ENCODE measurements around the gene ANKRD36C.
"Not testable (repeated sequence)": the region's sequence is repeated elsewhere in the genome, so short reads cannot be mapped to it uniquely, and the experiment has no call there.

The ANKRD36C gene

DNA sequence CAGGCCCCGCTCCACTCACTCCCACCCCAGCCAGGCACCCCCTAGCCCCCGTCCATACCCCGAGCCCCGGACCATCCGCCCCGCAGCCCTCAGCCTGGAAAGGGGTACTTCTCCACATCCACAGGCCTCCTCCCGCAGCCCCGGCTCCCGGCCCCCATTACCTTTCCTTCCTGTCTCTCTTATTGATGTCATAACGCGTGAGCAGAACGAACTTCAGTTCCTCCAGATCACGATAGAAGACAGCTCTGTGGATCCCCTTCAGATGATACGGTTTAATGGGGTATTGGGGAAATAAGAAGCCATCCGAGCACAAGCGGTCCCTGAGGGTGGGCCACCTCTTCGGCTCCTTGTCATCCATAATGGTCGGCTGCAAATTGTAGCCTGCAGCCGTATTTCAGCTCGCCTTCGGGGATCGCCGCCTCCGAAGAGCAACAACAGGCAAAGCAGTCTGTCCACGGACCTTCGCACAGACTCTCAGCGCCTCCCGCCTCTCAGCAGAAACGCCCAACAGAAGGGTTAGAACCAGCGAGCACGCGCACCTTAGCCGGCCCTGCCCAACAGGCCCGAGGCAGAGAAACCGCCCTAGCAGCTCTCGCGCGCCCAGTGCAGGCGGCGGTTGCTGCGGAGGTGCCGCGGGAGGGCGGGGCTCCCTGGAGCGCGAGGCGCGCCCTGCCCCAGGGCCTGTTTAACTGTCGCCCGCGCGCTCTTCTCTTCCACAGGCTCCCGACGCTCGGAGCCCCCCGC is at the start of gene ANKRD36C:
ANKRD36C (minus strand) TSS at position 474 of the 744 bp plus-strand sequence; CDS start at position 358, 116 bp downstream.
- DNase-seq (ENCODE audit: low read depth), result peak; percentile 54

GRCh38 chr2:96035554-96035953 is 43.9 kb upstream of the ANKRD36C start:
- not testable (repeated sequence) for DNase-seq (ENCODE audit: low read depth)

DNA sequence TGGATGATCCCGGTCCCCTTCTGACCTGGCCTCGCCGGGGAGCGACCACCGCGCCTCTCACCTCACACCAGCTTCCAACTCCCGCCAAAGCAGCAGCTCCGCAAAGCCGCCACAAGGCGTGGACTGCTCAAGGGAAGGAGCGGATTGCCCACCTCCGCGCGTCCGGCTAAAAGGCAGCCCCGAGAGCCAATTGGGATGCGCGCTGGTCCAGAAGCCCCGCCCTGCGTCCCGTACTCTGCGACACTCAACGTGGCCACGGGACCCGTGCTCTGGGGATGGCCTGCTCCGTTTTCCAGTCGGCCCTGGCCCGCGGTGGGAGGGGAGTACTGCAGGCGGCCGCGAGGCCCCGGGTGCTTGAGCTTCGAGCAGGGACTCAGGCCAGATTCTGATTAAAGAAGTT is 43.2 kb upstream of the ANKRD36C start, which contains the start of gene GPAT2:
GPAT2 (minus strand) TSS at position 125 of the 400 bp plus-strand sequence. CDS start 2,557 bp downstream, outside the sequence.
- not testable (repeated sequence) for DNase-seq (ENCODE audit: low read depth)

DNA sequence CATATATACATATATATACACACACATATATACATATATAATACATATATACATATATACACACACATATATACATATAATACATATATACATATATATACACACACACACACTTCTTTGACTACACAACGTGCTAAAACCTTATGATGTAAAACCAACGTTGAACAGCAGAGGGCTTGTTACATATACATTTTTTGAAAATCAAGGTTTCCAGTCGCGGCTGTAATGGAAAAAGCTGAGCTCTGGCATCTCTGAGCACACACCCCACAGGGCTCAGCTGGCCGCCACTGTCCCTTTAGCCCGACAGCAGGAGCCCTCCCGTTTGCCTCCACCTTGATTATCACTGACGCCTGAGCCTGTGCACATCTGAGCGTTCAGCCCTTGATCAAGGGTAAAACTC is 42.4 kb upstream of the ANKRD36C start:
- not testable (repeated sequence) for DNase-seq (ENCODE audit: low read depth)

DNA sequence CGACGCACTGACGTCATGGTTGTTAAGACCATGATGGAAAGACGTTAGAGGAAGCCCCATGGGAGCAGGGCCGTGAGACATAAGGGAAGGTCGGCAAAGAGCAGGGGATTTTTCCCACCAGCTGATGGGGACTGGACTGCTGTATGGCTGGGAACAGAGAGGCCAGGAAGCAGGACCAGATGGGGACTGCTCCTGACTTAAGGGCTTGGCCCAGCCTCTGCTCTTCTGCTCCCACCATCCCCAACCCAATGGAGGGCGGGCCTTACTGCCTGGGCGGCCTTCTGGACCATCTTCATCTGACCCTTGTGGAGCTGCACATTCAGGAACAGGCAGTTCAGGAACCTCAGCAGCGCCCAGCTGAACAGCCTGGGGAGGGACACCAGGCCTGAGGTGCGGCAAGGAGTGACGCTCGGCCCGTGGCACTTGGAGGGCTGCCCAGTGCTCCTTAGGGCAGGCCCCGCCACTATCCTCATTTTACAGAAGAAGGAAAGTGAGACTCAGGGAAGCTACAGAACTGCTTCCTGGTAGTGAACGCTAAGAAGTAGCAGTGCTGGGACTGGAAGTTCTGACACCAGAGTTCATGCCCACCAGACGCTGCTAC is 36.2 kb upstream of the ANKRD36C start:
- DNase-seq (ENCODE audit: low read depth), result not testable (repeated sequence)

GRCh38 chr2:96025755-96026154 is 34.1 kb upstream of the ANKRD36C start:
- not testable (repeated sequence) for DNase-seq (ENCODE audit: low read depth)

DNA sequence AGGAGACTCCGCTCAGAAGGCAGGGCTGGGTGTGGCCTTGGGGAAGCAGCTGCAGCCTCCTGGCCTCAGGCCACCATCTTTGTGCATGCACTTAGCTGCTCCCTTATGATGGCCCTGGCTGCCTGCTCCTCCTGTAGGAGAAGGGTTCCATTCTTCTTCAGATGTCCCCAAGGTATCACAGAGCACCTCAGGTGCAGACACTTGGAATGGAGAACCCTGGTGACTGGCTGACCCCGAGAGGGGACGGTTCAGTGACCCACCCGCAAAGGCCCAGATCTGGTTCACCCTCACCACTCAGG is 33.5 kb upstream of the ANKRD36C start:
- DNase-seq (ENCODE audit: low read depth), result no peak

- no peak for DNase-seq (ENCODE audit: low read depth)
Observed at GRCh38 chr2:96024336-96025193, 32.9 kb upstream of the ANKRD36C start.

DNA sequence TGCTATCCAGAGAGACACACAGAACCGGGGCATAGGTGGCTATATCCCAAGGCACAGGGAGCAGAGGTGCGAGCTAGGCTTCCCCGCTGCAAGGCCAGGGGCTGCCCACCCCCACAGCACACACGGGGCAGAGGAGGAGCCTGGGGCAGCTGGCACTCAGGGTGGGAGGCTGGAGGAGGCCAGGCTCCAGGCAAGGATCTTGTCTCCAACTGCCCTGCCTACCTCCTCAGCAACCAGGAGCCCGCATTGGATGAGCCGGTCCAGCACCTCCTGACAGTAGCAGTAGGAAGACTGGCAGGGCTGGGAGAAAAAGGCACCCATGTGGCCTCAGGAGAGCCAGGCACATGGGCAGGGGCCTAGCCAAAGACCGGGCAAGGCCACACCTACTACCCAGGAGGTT is 32.1 kb upstream of the ANKRD36C start:
- not testable (repeated sequence) for DNase-seq (ENCODE audit: low read depth)

DNA sequence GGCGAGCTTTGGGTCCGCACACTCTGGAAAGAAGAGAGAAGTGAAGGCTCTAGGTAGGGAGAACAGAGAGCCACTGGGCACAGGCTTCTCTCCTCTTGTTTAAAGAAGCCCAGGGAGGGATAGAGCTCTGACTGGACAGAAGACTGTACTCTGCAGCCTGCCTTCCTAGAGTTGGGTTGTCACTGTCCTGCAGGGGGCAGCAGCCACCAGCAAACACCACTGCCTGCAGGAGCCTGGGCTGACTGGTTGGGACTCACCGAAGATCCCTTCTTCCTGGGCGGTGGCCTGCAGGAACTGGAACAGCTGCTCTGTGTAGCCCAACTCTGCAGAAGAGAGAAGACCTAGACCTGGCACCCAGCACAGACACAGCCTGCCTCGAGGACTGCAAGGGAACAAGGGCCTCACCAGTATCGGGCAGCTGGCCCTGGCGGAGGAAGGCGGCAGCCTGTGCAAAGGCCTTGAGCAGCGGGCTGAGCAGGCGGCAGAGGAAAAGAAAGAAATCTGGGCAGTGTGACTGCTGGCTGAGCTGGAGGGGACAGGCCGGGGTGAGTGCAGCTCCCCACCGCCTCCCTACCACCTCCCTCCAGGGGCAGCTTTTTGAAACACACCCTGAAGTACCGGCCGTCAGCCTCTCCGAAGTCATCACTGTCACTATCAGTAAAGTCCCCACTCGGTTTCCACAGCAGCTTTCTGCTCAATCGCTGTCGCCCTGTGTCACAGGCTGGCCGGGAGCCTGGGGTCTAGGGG is 31.2 kb upstream of the ANKRD36C start:
- peak; percentile 82 for DNase-seq (ENCODE audit: low read depth)

DNA sequence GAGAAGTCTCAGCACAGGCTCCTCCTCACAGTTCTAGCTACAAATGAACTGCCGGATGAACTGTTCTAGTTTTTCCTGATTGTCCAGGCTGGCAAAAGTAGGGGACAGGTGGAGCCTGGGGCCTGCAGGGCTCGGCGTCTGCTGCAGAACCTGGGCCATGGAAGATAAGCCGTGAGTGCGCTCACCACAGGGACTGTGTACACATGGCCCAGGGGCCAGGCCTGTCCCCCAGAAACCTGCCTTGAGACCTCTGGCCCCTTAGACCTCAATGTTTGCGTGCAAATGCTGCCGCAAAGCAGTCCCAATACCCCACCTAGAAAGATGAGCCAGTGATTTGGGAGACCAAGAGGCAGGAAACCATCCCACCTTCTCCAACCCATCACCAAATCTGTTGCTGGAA is 30.5 kb upstream of the ANKRD36C start:
- DNase-seq (ENCODE audit: low read depth), result not testable (repeated sequence)

- not testable (repeated sequence) for DNase-seq (ENCODE audit: low read depth)
Observed at GRCh38 chr2:96021142-96021541, 29.5 kb upstream of the ANKRD36C start.

- not testable (repeated sequence) for DNase-seq (ENCODE audit: low read depth)
Observed at GRCh38 chr2:96019909-96020590, 28.4 kb upstream of the ANKRD36C start.

DNA sequence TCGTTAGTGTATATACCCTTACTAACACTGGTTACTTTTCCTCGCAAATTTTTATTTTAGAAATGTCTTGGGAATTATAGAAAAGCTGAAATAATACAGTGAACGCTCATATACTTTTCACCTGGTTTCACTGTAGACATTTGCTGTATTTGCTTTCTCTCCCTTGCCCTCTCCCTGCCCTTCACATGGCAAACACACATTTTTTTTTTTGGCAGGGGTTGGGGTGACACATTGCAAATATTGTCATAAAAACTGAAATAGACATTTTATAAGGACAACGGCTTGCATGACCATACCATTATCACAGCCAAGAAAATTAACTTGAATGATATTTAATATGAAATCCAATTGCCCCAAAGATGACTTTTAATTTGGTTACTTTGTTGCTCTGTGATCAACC is 24.7 kb upstream of the ANKRD36C start:
- not testable (repeated sequence) for DNase-seq (ENCODE audit: low read depth)

- DNase-seq (ENCODE audit: low read depth), result not testable (repeated sequence)
Observed at GRCh38 chr2:96012792-96013264, 21.2 kb upstream of the ANKRD36C start.

DNA sequence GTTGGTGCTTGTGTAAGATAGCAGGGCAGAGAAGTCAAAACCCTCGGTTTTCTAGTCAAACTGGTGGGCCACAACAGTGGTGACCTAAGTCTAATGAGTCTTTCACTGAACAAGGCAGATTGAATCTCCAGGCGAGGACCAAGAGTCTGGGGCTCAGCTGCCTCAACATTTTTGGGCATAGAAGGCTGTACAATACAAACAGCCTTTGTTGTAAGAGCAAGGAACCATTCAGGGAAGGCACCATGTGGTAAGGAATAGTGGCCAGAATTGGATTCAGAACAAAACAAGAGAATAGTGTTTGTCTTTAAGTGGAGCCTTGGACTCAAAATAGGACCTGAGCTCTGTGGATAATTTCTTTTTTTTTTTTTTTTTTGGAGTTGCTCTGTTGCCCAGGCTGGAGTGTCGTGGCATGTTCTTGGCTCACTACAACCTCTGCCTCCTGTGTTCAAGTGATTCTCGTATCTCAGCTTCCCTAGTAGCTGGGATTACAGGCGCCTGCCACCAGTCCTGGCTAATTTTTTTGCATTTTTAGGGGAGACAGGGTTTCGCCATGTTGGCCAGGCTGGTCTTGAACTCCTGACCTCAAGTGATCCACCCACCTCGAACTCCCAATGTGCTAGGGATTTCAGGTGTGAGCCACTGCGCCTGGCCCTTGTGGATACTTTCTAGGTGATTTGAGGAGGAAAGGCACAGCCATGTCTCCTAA is 20.6 kb upstream of the ANKRD36C start:
- DNase-seq (ENCODE audit: low read depth), result not testable (repeated sequence)

GRCh38 chr2:96011129-96011455 is 19.5 kb upstream of the ANKRD36C start:
- peak; percentile 27 for DNase-seq (ENCODE audit: low read depth)

DNA sequence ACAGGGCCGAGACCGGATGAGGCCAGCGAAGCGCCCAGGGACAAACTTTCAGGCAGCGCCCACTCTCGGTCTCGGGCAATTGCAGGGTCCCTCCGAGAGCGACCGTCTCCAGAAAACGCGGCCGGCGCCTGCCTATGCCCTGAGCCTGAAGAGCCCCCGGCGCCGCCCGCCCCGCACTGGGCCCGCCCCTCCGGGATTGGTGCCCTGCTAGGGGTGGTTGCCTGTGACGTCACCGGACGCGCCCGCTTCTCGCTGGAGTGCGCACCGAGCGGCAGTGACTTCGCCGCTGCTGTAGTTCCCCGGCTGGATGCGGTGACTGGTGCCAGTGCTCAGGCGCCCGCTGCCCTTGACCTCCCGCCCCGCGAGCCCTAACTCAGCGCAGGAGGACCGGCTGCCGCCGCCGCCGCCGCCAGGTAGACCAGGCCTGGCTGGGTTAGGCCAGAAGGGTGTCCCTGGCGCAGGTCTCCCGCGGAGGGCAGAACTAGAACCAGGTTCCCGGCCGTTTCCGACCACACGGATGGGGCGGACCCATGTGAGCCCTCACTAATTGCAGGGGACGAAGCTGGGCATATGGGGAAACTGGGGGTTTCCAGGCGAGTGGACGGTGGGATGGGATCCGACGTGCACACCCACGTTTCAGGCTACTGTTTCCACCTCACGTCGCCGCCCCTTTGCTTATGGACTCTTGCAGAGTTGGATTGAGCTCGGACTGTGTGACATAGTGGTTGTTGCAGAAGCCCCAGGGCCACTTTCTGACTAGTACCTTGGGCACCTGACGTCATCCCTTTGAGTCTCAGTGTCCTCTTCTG is 18.9 kb upstream of the ANKRD36C start:
- DNase-seq (ENCODE audit: low read depth), result peak; percentile 87

- peak; percentile 3 for DNase-seq (ENCODE audit: low read depth)
Observed at GRCh38 chr2:96009833-96010232, 18.2 kb upstream of the ANKRD36C start.

DNA sequence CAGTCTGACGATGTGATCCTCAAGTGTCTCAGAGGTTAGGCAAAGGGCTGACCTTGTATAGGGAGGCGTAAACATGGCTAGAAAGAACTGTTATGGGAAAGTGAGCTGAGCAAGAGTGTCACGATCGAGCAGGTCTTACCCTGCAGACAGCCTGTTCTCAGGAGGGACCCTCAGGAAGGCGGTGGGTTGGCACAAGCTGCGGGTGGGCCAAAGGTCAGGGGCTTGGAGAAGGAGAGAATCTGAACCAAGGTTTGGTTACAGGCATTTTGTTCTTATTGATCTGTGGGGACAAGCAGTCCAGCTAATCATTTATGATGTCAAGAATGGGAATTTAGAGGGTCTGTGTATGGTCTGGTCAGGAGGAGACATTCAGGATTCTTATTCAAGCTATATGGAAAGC is 16.4 kb upstream of the ANKRD36C start:
- not testable (repeated sequence) for DNase-seq (ENCODE audit: low read depth)

Measured in EH (cell line).